Muscle layer of duodenum (tissue), 2 donors: ENCODE measurements around the gene AGFG2.

ENCODE experiments used
- H3K27ac ChIP-seq: one replicate; pipeline ENCODE4 v1.7.0; 2013; ENCODE audit warnings: mild to moderate bottlenecking, low read length
- H3K27me3 ChIP-seq: one replicate; pipeline ENCODE4 v1.7.0; 2013; ENCODE audit warnings: low read depth, mild to moderate bottlenecking, control low read depth, low read length
- H3K36me3 ChIP-seq, 2 donors: one replicate each; pipeline ENCODE4 v1.7.0; 2013; ENCODE audit warnings: low read length in 2 of 2, control low read depth in 1 of 2, mild to moderate bottlenecking in 1 of 2; ENCODE audit not compliant: insufficient read depth in 2 of 2, control insufficient read depth in 1 of 2
- H3K4me1 ChIP-seq, 2 donors: one replicate each; pipeline ENCODE4 v1.7.0; 2013; ENCODE audit warnings: low read length in 2 of 2, mild to moderate bottlenecking in 2 of 2, control low read depth in 1 of 2, moderate library complexity in 1 of 2; ENCODE audit not compliant: insufficient read depth in 2 of 2, control insufficient read depth in 1 of 2
- H3K4me3 ChIP-seq, 2 donors: one replicate each; pipeline ENCODE4 v1.7.0; 2013; ENCODE audit warnings: low read length in 2 of 2, low read depth in 1 of 2, mild to moderate bottlenecking in 1 of 2
- H3K9me3 ChIP-seq, 2 donors: one replicate each; pipeline ENCODE4 v1.7.0; 2013; ENCODE audit warnings: low read length in 2 of 2, control low read depth in 1 of 2, mild to moderate bottlenecking in 1 of 2; ENCODE audit not compliant: control insufficient read depth in 1 of 2
- donor health status: healthy.

The AGFG2 gene

DNA sequence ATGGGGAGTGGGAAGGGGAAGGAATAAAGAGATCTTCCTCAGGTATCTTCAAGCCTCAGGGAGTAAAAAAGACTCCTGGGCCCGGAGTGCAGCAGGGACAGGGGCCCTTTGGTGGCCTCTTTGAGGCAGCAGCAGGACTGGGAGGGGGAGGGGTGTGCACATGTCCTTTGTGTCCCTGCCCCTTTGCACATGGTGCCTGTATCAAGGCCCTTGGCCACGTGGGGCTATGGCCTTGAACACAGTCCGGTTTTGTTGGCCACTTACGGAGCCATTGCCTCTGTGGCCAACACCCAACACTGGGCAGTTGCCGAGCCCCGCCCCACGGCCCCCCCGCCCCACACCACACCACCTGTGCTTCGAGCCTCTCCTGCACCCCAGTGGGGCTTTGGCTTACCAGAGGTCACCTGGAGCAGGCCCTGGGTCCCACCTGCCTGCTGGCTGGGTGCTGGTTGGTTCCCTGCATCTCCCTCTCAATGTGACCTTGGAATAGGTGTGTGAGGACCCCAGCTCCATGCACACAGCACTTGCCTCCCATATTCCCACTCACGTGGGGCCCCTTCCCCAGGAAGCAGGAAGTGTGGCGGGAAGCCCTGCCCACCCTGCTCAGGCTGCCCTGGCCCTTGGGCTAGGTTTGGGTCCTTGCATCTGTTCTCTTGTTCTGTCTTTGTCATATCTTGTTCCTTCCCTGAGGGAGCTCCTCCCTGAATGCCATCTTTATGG, 29.3 kb downstream of the AGFG2 start:
- Histone ChIP-seq H3K4me3 (no peak overlapping the region), H3K27me3 (no peaks in the 10 kb centered on the region), H3K4me1 (peaks cover 0 to 21% of the 10 kb centered on the region in 2 donors), H3K27ac (no peak overlapping the region), H3K36me3 (peaks cover 0 to 3% of the 10 kb centered on the region in 2 donors), H3K9me3 (no peaks in the 10 kb centered on the region)

DNA sequence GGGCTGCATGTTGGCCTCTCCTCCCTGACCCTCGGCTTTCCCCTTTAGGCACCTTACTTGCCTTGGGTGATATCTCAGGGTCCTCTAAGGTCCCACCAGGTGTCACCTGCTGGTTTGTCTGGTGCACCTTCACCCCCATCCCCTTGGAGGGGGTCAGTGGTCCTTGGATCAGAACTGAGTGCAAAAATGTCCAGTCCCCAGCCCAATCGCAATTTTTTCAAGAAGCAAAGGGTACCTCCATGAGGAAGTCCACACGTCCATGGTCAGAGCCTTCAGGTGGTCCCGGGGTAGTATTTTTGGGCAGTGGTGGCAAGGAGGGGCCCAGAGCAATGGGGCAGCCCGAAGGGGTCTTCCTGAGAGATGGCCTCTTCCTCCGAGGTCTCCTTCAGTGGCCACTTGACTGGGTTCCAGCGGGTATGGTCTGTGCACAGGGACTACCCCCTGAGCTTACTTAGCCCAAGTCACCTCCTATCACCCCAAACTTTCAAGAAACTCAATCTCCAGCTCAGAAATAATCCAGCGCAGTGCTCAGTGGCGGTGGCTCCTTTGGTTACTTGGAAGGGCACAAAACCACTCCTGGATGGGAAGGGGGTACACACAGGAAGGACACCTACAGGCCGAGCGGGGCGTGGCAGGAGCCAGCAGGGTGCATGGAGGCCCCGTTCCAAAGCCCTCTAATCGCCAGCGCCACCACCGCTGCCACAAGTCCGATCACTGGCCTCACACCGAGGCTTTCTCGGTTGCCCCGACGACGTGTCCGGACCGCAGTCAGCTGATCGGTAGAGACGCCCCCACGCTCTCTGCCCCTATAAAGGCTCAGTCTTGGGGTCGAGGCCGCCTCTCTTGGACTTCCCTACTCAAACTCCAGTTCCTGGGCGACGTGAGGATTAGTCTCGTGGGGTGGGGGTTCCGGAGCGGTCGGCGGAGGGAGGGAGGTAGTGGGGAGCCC, 30.2 kb downstream of the AGFG2 start:
- no peak overlapping the region for H3K27ac ChIP-seq
- no peaks in the 10 kb centered on the region for H3K27me3 ChIP-seq
- H3K4me3 ChIP-seq, result peak overlapping the region in 1 of 2 donors; percentile 58
- H3K4me1 ChIP-seq, result peaks cover 0 to 21% of the 10 kb centered on the region in 2 donors
- H3K9me3 ChIP-seq, result no peaks in the 10 kb centered on the region
- H3K36me3 ChIP-seq, result peaks cover 0 to 5% of the 10 kb centered on the region in 2 donors

DNA sequence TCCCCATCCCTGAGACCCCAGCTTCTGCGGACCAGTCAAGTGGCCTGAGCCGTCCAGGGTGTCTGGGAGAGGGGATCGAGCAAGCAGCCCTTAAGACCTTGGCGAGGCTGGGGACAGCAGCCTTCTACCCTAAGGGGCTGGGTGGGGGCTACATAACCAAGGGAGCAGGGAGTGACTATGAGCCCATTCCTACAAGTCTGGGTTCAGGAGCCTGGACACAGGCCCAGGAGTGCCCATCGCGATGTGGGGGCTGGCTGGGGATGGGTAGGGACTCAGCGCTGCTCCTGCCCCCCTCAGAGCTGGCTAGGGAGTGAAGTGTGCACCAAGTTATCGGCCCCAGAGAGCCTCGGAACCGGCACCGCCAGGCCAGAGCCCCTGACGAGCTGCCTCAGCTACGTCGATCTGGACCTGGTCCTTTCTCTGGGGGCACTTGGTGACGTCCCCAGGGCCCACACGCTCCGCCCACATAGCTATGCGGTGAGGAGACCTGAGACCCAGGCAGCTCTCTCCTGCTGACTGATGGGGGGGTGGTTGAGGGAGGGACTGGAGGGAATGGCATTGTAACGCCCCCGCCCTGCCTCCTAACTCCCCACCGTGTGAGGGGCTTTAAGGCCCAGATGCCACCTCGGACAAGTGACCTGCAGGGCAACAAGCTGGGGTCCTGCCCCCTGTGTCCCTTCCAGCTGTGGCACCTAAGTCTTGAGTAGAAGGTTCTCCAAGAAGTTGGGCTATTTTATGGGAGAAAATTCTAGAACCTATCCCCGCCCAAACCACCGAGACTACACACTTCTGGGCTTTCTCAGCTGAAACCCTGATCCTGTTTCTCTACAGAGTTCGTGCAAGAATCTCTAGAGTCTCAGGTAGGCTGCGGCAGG, 32.2 kb downstream of the AGFG2 start:
- no peak overlapping the region for H3K27ac ChIP-seq
- no peak overlapping the region for H3K4me3 ChIP-seq
- H3K9me3 ChIP-seq, result no peaks in the 10 kb centered on the region
- peaks cover 0 to 25% of the 10 kb centered on the region in 2 donors for H3K36me3 ChIP-seq
- peaks cover 0 to 21% of the 10 kb centered on the region in 2 donors for H3K4me1 ChIP-seq
- H3K27me3 ChIP-seq, result no peaks in the 10 kb centered on the region

DNA sequence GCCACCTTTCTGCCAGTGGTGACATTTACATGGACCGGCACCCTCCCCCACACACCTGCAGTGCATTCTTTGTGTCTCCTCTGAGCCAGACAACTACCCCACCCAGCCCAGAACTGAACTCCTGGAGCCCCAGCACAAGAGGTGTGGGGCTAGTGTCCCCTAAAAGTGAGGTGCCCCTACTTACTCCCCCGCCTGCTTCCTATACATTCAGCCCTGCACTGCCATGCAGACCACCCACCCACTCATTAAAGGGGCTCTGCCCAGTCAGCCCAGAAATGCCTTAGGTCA, 32.8 kb downstream of the AGFG2 start:
- H3K36me3 ChIP-seq, result peaks cover 4 to 31% of the 10 kb centered on the region in 2 donors
- no peak overlapping the region for H3K4me3 ChIP-seq
- peaks cover 0 to 21% of the 10 kb centered on the region in 2 donors for H3K4me1 ChIP-seq
- no peak overlapping the region for H3K27ac ChIP-seq
- H3K9me3 ChIP-seq, result no peaks in the 10 kb centered on the region
- H3K27me3 ChIP-seq, result no peaks in the 10 kb centered on the region

DNA sequence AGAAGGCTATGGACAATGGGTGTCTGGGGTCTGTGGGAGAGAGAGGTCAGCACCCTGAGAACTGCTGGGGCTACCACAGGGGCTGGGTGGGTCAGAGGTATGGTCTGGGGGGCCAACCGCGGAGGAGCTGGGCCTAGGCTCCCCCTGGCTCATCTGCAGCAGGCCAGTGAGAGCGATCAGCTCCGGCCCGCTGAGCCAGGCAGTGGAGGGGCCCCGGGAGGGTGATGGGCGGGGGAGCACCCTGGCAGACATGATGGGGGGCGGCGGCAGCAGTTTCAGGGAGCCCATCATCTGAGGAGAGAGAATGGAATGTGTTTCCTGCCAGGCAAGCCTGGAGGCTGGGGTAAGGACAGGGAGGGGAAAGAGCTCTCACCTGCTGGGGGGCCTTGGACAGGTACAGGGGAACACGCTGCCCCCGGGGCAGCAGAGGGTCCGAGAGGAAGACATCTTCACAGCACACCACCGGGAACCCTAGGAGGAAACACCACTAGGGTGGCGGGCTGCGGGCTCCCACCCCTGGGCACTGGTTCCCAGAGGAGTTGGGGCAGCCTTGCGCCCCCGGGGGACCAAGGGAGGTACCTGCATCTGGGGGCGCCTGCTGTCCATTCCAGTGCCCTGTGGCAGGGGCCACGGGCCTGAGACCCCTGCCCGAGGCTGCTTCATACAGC, 33.4 kb downstream of the AGFG2 start:
- H3K9me3 ChIP-seq, result no peaks in the 10 kb centered on the region
- H3K4me3 ChIP-seq, result no peak overlapping the region
- H3K4me1 ChIP-seq, result peaks cover 0 to 21% of the 10 kb centered on the region in 2 donors
- H3K27ac ChIP-seq, result no peak overlapping the region
- H3K27me3 ChIP-seq, result no peaks in the 10 kb centered on the region
- H3K36me3 ChIP-seq, result peaks cover 4 to 37% of the 10 kb centered on the region in 2 donors

DNA sequence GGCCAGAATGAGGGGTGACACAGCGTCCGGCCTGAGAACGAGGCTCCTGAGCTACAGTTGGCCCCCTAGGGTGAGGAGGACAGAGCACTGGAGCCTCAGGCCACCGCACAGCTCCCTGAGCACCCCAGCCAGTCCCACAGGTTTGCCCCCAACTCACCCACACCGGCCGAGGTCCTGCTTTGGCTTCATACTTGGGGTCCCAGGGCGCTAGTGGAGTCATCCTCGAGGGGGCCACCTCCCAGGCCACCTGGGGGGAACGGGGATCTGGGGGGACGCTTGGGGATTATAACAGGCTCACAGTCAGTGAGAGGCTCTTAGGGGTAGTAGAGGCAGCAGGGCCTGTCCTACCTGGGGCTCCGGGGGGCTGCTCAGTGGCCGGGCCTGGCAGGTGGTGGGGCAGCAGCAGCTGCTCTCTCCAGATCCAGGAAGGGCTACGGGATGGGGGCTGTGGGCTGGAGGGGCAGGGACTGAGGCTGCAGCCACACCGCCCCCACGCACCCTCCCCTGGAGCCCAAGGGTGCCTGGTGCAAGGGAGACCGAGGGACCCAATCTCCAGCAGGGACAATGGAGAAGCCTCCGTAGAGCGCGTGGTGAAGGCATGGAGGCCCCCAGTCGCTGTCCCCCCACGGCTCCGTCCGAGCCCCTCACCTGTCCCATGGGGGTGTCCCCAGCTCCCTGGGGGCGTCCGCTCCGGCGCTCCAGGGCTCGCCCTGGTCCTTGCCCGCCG, 34.1 kb downstream of the AGFG2 start:
- peaks cover 0 to 21% of the 10 kb centered on the region in 2 donors for H3K4me1 ChIP-seq
- no peaks in the 10 kb centered on the region for H3K27me3 ChIP-seq
- H3K36me3 ChIP-seq, result peaks cover 10 to 44% of the 10 kb centered on the region in 2 donors
- no peaks in the 10 kb centered on the region for H3K9me3 ChIP-seq
- H3K27ac ChIP-seq, result no peak overlapping the region
- H3K4me3 ChIP-seq, result no peak overlapping the region

DNA sequence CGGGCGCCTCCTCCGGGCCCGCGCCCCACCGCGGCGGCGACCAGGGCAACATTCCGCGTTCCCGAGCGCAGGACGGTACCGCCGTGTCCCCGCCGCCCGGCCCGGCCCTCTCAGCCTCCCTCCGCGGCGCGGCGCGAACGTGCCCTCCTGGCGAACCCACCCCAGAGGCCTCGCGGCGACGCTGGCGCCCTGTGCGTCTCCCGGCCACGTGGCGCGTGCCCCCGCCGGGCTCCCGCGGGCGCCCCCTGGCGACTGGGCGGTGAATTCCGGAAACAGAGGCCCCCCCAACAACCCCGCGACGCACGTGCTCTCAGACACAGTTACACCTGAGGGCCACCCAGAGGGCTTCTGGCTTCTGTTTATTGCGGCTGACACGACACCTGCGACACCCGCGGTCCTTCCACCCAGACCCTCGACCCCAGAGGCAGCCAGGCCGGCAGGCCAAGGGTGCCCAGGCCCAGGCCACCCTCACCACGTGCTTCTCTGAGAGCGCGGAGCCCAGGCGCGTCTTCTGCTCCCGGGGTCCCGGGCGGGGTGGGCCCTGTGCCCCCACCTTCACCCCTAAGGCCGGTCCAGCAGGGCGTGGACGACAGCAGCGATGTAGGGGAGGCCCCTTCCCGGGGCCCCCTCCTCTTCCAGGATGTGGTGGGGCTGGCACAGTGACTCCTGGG, 34.8 kb downstream of the AGFG2 start, which contains the start of gene SAP25:
SAP25 (minus strand) TSS at position 210 of the 671 bp plus-strand sequence; CDS start at position 52, 158 bp downstream.
- Histone ChIP-seq H3K9me3 (no peaks in the 10 kb centered on the region), H3K27ac (no peak within 1 kb of the TSS), H3K4me1 (peaks cover 0 to 21% of the 10 kb centered on the region in 2 donors), H3K4me3 (no peak within 1 kb of the TSS), H3K36me3 (peaks cover 12 to 51% of the 10 kb centered on the region in 2 donors), H3K27me3 (no peaks in the 10 kb centered on the region)

DNA sequence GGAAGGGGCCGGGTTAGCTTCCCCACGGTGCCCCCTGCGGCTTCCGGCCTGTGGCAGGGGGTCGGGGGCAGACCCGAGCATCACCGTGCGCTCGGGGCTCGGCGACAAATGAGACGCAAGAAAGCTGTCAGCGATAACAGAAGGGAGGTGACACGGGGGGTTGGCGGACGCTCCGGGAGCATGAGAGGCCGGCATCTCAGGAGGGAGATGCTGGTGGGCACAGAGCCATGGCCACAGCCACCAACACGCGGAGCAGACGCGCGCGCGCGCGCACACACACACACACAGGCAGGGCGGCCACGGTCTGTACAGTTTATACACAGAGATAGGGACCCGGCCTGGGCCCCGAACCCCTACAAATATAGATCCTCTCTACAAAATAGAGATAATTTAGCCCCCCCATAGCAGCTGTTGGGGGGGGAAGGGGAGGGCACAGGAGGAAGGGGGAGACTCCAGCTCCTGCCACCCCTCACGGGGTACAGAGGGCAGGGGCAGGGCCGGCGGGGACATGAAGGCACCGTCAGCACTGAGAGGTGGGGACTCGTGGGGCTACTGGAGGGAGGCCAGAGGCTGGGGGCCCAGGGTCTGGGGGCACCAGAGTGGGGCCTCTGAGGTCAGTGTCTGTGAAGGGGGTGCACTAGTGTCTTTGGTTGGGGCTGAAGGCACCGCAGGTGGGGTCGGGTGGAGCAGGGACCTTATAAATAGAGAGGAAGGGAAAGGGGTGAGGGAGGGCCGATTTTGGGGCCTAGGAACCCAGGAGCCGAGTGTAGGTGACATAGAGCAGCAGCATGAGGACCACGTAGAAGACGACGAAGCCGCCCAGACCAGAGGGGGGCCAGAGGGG, 35.6 kb downstream of the AGFG2 start:
- no peak overlapping the region for H3K4me3 ChIP-seq
- peaks cover 0 to 17% of the 10 kb centered on the region in 2 donors for H3K4me1 ChIP-seq
- no peaks in the 10 kb centered on the region for H3K9me3 ChIP-seq
- H3K27ac ChIP-seq, result no peak overlapping the region
- no peaks in the 10 kb centered on the region for H3K27me3 ChIP-seq
- H3K36me3 ChIP-seq, result peaks cover 16 to 59% of the 10 kb centered on the region in 2 donors

DNA sequence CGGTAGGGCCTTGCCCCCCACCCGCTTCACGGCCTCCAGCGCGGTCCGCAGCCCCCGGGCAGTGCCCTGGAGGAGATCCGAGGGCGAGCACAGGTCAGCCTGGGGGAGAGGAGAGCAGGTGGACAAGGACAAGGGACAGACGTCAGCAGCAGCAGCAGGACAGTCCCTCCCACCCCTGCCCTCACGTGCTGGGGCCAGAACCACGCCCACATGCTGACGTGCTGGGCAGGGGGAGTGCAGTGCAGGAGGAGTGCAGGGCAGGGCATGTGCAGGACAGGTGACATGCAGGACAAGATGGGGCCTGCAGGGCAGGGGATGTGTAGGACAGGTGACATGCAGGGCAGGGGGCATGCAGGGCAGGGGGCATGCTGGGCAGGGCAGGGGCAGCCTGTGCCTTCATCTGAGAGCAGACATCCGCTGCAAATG, 36.2 kb downstream of the AGFG2 start:
- peaks cover 0 to 11% of the 10 kb centered on the region in 2 donors for H3K4me1 ChIP-seq
- no peaks in the 10 kb centered on the region for H3K9me3 ChIP-seq
- no peak overlapping the region for H3K4me3 ChIP-seq
- no peak overlapping the region for H3K27ac ChIP-seq
- no peaks in the 10 kb centered on the region for H3K27me3 ChIP-seq
- H3K36me3 ChIP-seq, result peaks cover 23 to 65% of the 10 kb centered on the region in 2 donors
